Measurements from ENCODE around the gene MYRIP.

- no peak for TF ChIP-seq CTCF (IDR thresholded peaks at IDR 0.05; ENCODE audit: insufficient read depth, low read length, poor library complexity, severe bottlenecking)
- TF ChIP-seq EZH2phosphoT487 (conservative IDR thresholded peaks at IDR 0.05; ENCODE audit: low read length) = no peak
These were observed 438.5 kb downstream of the MYRIP start for GRCh38 chr3:40247714-40248454.

All from SU-DHL-6 (cell line).